Anterior cingulate cortex (tissue), 58 donors: ENCODE data around the gene RARA.
A peak's percentile ranks its signal among the peaks of the same experiment; 100 is the strongest.
"Not testable (repeated sequence)": the region's sequence is repeated elsewhere in the genome, so short reads cannot be mapped to it uniquely, and the experiment has no call there.

Source experiments
- DNase-seq, 58 donors: peaks; one replicate each; lab custom pipeline; 2025; lab: John Stamatoyannopoulos, UW

RARA gene

GRCh38 chr17:40295488-40296436, 13.2 kb upstream of the RARA start:
- DNase-seq, result no peak

GRCh38 chr17:40297511-40297910, 11.5 kb upstream of the RARA start:
- no peak for DNase-seq

- no peak for DNase-seq
Observed at GRCh38 chr17:40298726-40299125, 10.3 kb upstream of the RARA start.

- not testable (repeated sequence) for DNase-seq
Observed at GRCh38 chr17:40299159-40299757, 9.7 kb upstream of the RARA start.

GRCh38 chr17:40301315-40301714, 7.7 kb upstream of the RARA start:
- DNase-seq, result no peak

GRCh38 chr17:40303009-40303657, 5.8 kb upstream of the RARA start:
- DNase-seq, result peak in 12 of 58 donors; percentile 17 to 63 (median 31)

GRCh38 chr17:40303708-40304551, 5.0 kb upstream of the RARA start:
- DNase-seq, result peak in 1 of 58 donors; percentile 14

GRCh38 chr17:40304552-40304863, 4.5 kb upstream of the RARA start:
- DNase-seq, result not testable (repeated sequence)

- not testable (repeated sequence) for DNase-seq
Observed at GRCh38 chr17:40304866-40305265, 4.1 kb upstream of the RARA start.

GRCh38 chr17:40306395-40306794, 2.6 kb upstream of the RARA start:
- DNase-seq, result no peak

- DNase-seq, result no peak
Observed at GRCh38 chr17:40307001-40307730, 1.8 kb upstream of the RARA start.

GRCh38 chr17:40307740-40308239, 1.2 kb upstream of the RARA start:
- no peak for DNase-seq

- DNase-seq, result no peak
Observed at GRCh38 chr17:40309949-40310510, 1.1 kb downstream of the RARA start.

- no peak for DNase-seq
Observed at GRCh38 chr17:40310882-40311391, 2.0 kb downstream of the RARA start.

- DNase-seq, result peak in 1 of 58 donors; percentile 56
Observed at GRCh38 chr17:40311575-40311974, 2.6 kb downstream of the RARA start.

- peak in 32 of 58 donors; percentile 26 to 80 (median 56) for DNase-seq
Observed at GRCh38 chr17:40312131-40312731, 3.3 kb downstream of the RARA start.

GRCh38 chr17:40312893-40313667, 4.1 kb downstream of the RARA start:
- no peak for DNase-seq
